H1 (cell line): Measurements from ENCODE around the gene UGT1A9. TPM values are rescaled to one million over a fixed set of nuclear protein-coding genes. Genes with fewer than 3 reads are reported as not detected.

Experiments
- BACH1 ChIP-seq: IDR thresholded peaks from 2 replicates; pipeline ENCODE4 v1.6.1; 2012; ENCODE audit warnings: low read length, improper control_type of control experiment
- CEBPB ChIP-seq: IDR thresholded peaks from 2 replicates; pipeline ENCODE4 v1.6.1; 2012; ENCODE audit warnings: low read depth, low read length
- EP300 ChIP-seq, 2 experiments: IDR thresholded peaks; 1 replicate in 1 of 2; 2 replicates in 1 of 2; pipeline ENCODE4 v1.6.1; 2011 to 2012; ENCODE audit warnings: low read depth in 2 of 2, low read length in 2 of 2, mild to moderate bottlenecking in 2 of 2, borderline replicate concordance in 1 of 2, inconsistent platforms in 1 of 2, moderate library complexity in 1 of 2
- POLR2A ChIP-seq, 2 experiments: IDR thresholded peaks; 1 replicate in 1 of 2; 2 replicates in 1 of 2; pipeline ENCODE4 v1.6.1; 2011; ENCODE audit warnings: low read depth in 2 of 2, low read length in 2 of 2, mild to moderate bottlenecking in 2 of 2; ENCODE audit errors: control extremely low read depth in 1 of 2
- RFX5 ChIP-seq: IDR thresholded peaks from 2 replicates; pipeline ENCODE4 v1.6.1; 2011; ENCODE audit warnings: low read depth, low read length, improper control_type of control experiment, borderline replicate concordance
- SIX5 ChIP-seq: IDR thresholded peaks from 2 replicates; pipeline ENCODE4 v1.6.1; 2011; ENCODE audit warnings: mild to moderate bottlenecking, low read depth, low read length
- SP1 ChIP-seq: IDR thresholded peaks from 2 replicates; pipeline ENCODE4 v1.6.1; 2011; ENCODE audit warnings: low read depth, low read length
- TAF1 ChIP-seq: IDR thresholded peaks from 2 replicates; pipeline ENCODE4 v1.6.1; 2011; ENCODE audit warnings: mild to moderate bottlenecking, low read depth, low read length
- polyA plus RNA-seq, 7 experiments: library from polyadenylated mRNA; depleted of rRNA in 3 of 7; stranded (reverse) in 5 of 7; unstranded in 2 of 7; fragments of >200 nt in 5 of 7; fragments of 200-250 nt in 2 of 7; gene quantifications; 1 replicate in 5 of 7; 2 replicates in 1 of 7; 4 replicates in 1 of 7; pipeline versions ENCODE4 v1.2.1 to v1.2.3, GENCODE V29; 2011 to 2013; ENCODE audit warnings: missing spikeins in 2 of 7, mixed read lengths in 2 of 7
- total RNA-seq: library from RNA; stranded (reverse); fragmentation: NEBNext Ultra II Directional; extraction: Animal tissue kit (Norgen Biotek cat#: 25700); gene quantifications from 2 replicates; pipeline ENCODE4 v1.2.1, GENCODE V29; 2021
- TF ChIP-seq, protein P1 (sequence below): IDR thresholded peaks from 2 replicates; pipeline ENCODE4 v1.6.1; 2012; ENCODE audit warnings: inconsistent platforms
- TF ChIP-seq, protein P2 (sequence below): fragments of 300-600 bp; sonication (generic); IDR thresholded peaks from 2 replicates; pipeline ENCODE4 v1.7.1; 2012; ENCODE audit warnings: low read length, moderate library complexity, mild to moderate bottlenecking, inconsistent platforms; ENCODE audit not compliant: insufficient replicate concordance

The UGT1A9 gene
- total and polyA plus RNA-seq, 2 of the 8 experiments (the other 6 are each of a cell fraction or from before 2014, with no cell fraction given) = not detected

DNA sequence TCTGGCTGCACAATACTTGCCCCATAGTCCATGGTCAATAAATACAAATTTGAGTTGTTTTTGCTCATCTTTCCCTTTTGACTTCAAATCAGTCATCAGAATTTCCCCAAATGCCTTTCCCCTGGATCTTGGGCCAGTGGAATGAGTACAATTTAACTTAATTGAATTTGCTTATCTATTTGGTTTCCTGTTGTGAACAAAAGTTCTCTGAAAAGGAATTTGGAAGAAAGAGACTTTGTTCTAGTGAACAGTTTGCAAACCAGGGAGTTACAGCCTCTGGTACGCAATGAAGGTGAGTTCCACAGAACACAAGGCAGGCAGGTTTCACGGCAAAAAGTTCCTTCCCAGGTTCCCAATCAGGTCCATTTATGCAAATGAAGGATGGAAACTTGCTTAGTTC, 87.2 kb downstream of the UGT1A9 start (continued):
- TF ChIP-seq BACH1 (no peak), POLR2A (IDR thresholded peaks at IDR 0.05; ENCODE audit: control extremely low read depth in 1 of 2, low read depth in 2 of 2, low read length in 2 of 2) (no peak), SIX5 (no peak), RFX5 (no peak), CEBPB (no peak), EP300 (IDR thresholded peaks at IDR 0.05; ENCODE audit: borderline replicate concordance in 1 of 2, low read depth in 2 of 2, low read length in 2 of 2) (no peak), TAF1 (no peak), SP1 (no peak)
- TF ChIP-seq, protein P1, sequence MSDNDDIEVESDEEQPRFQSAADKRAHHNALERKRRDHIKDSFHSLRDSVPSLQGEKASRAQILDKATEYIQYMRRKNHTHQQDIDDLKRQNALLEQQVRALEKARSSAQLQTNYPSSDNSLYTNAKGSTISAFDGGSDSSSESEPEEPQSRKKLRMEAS = no peak
- TF ChIP-seq, protein P2, sequence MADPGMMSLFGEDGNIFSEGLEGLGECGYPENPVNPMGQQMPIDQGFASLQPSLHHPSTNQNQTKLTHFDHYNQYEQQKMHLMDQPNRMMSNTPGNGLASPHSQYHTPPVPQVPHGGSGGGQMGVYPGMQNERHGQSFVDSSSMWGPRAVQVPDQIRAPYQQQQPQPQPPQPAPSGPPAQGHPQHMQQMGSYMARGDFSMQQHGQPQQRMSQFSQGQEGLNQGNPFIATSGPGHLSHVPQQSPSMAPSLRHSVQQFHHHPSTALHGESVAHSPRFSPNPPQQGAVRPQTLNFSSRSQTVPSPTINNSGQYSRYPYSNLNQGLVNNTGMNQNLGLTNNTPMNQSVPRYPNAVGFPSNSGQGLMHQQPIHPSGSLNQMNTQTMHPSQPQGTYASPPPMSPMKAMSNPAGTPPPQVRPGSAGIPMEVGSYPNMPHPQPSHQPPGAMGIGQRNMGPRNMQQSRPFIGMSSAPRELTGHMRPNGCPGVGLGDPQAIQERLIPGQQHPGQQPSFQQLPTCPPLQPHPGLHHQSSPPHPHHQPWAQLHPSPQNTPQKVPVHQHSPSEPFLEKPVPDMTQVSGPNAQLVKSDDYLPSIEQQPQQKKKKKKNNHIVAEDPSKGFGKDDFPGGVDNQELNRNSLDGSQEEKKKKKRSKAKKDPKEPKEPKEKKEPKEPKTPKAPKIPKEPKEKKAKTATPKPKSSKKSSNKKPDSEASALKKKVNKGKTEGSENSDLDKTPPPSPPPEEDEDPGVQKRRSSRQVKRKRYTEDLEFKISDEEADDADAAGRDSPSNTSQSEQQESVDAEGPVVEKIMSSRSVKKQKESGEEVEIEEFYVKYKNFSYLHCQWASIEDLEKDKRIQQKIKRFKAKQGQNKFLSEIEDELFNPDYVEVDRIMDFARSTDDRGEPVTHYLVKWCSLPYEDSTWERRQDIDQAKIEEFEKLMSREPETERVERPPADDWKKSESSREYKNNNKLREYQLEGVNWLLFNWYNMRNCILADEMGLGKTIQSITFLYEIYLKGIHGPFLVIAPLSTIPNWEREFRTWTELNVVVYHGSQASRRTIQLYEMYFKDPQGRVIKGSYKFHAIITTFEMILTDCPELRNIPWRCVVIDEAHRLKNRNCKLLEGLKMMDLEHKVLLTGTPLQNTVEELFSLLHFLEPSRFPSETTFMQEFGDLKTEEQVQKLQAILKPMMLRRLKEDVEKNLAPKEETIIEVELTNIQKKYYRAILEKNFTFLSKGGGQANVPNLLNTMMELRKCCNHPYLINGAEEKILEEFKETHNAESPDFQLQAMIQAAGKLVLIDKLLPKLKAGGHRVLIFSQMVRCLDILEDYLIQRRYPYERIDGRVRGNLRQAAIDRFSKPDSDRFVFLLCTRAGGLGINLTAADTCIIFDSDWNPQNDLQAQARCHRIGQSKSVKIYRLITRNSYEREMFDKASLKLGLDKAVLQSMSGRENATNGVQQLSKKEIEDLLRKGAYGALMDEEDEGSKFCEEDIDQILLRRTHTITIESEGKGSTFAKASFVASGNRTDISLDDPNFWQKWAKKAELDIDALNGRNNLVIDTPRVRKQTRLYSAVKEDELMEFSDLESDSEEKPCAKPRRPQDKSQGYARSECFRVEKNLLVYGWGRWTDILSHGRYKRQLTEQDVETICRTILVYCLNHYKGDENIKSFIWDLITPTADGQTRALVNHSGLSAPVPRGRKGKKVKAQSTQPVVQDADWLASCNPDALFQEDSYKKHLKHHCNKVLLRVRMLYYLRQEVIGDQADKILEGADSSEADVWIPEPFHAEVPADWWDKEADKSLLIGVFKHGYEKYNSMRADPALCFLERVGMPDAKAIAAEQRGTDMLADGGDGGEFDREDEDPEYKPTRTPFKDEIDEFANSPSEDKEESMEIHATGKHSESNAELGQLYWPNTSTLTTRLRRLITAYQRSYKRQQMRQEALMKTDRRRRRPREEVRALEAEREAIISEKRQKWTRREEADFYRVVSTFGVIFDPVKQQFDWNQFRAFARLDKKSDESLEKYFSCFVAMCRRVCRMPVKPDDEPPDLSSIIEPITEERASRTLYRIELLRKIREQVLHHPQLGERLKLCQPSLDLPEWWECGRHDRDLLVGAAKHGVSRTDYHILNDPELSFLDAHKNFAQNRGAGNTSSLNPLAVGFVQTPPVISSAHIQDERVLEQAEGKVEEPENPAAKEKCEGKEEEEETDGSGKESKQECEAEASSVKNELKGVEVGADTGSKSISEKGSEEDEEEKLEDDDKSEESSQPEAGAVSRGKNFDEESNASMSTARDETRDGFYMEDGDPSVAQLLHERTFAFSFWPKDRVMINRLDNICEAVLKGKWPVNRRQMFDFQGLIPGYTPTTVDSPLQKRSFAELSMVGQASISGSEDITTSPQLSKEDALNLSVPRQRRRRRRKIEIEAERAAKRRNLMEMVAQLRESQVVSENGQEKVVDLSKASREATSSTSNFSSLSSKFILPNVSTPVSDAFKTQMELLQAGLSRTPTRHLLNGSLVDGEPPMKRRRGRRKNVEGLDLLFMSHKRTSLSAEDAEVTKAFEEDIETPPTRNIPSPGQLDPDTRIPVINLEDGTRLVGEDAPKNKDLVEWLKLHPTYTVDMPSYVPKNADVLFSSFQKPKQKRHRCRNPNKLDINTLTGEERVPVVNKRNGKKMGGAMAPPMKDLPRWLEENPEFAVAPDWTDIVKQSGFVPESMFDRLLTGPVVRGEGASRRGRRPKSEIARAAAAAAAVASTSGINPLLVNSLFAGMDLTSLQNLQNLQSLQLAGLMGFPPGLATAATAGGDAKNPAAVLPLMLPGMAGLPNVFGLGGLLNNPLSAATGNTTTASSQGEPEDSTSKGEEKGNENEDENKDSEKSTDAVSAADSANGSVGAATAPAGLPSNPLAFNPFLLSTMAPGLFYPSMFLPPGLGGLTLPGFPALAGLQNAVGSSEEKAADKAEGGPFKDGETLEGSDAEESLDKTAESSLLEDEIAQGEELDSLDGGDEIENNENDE = no peak
- TF ChIP-seq, all 59 proteins: peak for 0
